ENCODE data around the gene MAST3.

Gene MAST3

GRCh38 chr19:18197941-18198340 lies 100.4 kb downstream of the MAST3 start:
- H4K20me1 ChIP-seq (ENCODE audit: low read depth, low read length) = no peaks in the 10 kb centered on the region; the same call in 1 of the 2 replicates
- peaks cover 22% of the 10 kb centered on the region for H3K79me2 ChIP-seq (ENCODE audit: insufficient read depth, low read length)
- no peak overlapping the region for H3K9ac ChIP-seq (ENCODE audit: low read length)
- H3K4me2 ChIP-seq (ENCODE audit: low read depth, low read length, poor library complexity, severe bottlenecking) = no peak overlapping the region
- H2AFZ ChIP-seq (ENCODE audit: low read depth, low read length, severe bottlenecking) = no peak overlapping the region
- H3K9me2 ChIP-seq (replicated peaks; ENCODE audit: insufficient read depth, low read length) = no peaks in the 10 kb centered on the region
- no peaks in the 10 kb centered on the region for H3K9me3 ChIP-seq (ENCODE audit: insufficient read depth, low read length)
- no peaks in the 10 kb centered on the region for H3K36me3 ChIP-seq (ENCODE audit: low read length)
- H3K27me3 ChIP-seq (ENCODE audit: low read length) = no peaks in the 10 kb centered on the region
- H3F3A ChIP-seq (ENCODE audit: insufficient read depth) = peaks cover 11% of the 10 kb centered on the region; the same call in 1 of the 2 replicates
- no peak for TF ChIP-seq EZH2phosphoT487 (conservative IDR thresholded peaks at IDR 0.05; ENCODE audit: low read length)
- TF ChIP-seq CTCF (IDR thresholded peaks at IDR 0.05; ENCODE audit: insufficient read depth, low read length, poor library complexity, severe bottlenecking) = no peak
- H3K4me3 ChIP-seq (ENCODE audit: insufficient read depth, low read length, poor library complexity, severe bottlenecking) = no peak overlapping the region
- H3K27ac ChIP-seq (ENCODE audit: low read depth, low read length) = no peak overlapping the region

GRCh38 chr19:18198374-18198773 lies 100.8 kb downstream of the MAST3 start:
- Histone ChIP-seq H3K27ac (ENCODE audit: low read depth, low read length) (no peak overlapping the region), H3K4me3 (ENCODE audit: insufficient read depth, low read length, poor library complexity, severe bottlenecking) (no peak overlapping the region), H2AFZ (ENCODE audit: low read depth, low read length, severe bottlenecking) (no peak overlapping the region), H3K9ac (ENCODE audit: low read length) (no peak overlapping the region), H4K20me1 (ENCODE audit: low read depth, low read length) (no peaks in the 10 kb centered on the region; the same call in 1 of the 2 replicates), H3K36me3 (ENCODE audit: low read length) (no peaks in the 10 kb centered on the region), H3F3A (ENCODE audit: insufficient read depth) (peaks cover 11% of the 10 kb centered on the region; the same call in 1 of the 2 replicates), H3K79me2 (ENCODE audit: insufficient read depth, low read length) (peaks cover 26% of the 10 kb centered on the region), H3K9me2 (replicated peaks; ENCODE audit: insufficient read depth, low read length) (no peaks in the 10 kb centered on the region), H3K9me3 (ENCODE audit: insufficient read depth, low read length) (no peaks in the 10 kb centered on the region), H3K27me3 (ENCODE audit: low read length) (no peaks in the 10 kb centered on the region), H3K4me2 (ENCODE audit: low read depth, low read length, poor library complexity, severe bottlenecking) (no peak overlapping the region)
- TF ChIP-seq CTCF (IDR thresholded peaks at IDR 0.05; ENCODE audit: insufficient read depth, low read length, poor library complexity, severe bottlenecking) (no peak), EZH2phosphoT487 (conservative IDR thresholded peaks at IDR 0.05; ENCODE audit: low read length) (no peak)

Data from SU-DHL-6 (cell line).